GM19452 (cell line): ENCODE results near the gene TACC2.
"Not testable (repeated sequence)": the region's sequence is repeated elsewhere in the genome, so short reads cannot be mapped to it uniquely, and the experiment has no call there.

Experiments
- ATAC-seq: cut with Tn5 transposase; IDR thresholded peaks from one replicate; pipeline ENCODE4 v1.9.1; 2021; ENCODE audit not compliant: unreplicated experiment

Gene TACC2

DNA sequence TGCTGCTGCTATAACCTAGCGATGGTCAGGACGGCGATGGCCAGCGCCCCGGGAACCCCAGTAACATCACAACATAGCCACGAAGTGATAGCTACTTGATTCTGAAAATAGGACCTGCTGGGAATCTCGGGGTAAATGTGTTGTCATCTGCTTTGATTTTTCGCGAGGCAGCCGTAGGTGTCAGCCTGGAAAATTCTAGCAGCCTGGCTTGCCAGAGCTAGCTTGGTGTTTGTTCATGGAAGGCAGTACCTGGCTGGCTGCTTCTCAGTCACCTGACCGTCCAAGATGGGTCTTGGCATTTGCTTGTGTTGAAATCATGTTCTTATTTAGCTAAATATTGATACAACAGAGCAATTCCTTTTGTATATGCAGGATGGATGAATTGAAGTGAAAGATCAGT, 199.7 kb downstream of the TACC2 start:
- ATAC-seq = no peak

DNA sequence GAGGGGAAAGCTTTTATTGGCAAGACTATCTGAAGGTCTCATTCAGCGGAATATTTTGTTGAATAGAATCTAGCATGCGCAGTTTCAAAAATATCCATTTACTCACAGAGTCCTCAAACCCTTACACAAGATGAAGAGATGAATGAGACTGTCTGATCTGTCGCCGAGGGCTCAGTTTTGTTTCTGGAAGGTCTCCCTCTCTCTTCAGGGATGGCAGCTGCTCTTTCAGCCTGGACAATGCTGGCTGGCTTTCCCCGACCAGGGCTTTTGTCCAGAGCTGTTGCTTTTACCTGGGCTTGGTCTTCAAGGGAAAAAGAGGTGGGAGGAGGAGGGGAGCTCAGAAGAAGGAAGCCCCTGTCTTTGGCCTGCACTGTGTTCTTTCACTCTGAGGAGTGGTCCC, 200.2 kb downstream of the TACC2 start:
- ATAC-seq = no peak

DNA sequence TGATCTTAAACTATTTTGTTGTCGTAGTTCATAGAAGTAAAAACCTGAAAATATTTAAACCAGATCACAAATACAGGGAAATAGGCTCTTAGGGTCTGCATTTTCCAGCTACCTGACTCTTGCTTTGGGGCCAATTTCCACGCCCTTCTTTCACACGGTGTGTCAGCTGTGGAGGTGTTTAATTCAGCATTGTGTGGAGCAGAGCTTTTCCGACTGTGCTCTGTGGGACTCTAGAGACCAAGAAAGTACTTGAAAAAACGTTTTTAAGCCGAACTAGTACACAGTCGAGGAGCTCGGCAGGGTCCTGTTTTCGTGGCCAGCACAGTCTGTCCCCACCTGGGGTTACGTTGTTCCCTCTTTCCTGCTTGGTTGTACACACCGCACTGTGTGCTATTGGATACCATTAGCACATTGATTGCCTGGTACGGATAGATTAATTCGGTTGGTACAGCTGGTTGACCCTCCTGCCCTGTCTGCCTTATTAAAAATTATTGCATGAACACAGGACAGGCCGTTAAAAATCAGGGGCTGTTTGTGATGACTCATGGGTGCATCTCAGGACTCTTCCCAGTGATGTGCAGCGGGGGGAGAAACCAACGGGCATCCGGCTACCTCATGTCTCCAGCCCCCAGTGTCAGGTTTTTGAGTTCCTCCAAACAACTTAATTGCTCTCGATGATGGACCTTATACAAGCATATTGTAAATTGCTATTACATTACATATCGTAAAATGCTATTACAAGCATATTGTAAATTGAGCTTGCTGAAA, 201.4 kb downstream of the TACC2 start:
- ATAC-seq = no peak

GRCh38 chr10:122191936-122192541, 203.1 kb downstream of the TACC2 start:
- ATAC-seq = no peak

- ATAC-seq = no peak
Measured at GRCh38 chr10:122194251-122194650, 205.3 kb downstream of the TACC2 start.

- no peak for ATAC-seq
Measured at GRCh38 chr10:122196218-122196617, 207.3 kb downstream of the TACC2 start.

GRCh38 chr10:122197611-122198222, 208.8 kb downstream of the TACC2 start:
- no peak for ATAC-seq

DNA sequence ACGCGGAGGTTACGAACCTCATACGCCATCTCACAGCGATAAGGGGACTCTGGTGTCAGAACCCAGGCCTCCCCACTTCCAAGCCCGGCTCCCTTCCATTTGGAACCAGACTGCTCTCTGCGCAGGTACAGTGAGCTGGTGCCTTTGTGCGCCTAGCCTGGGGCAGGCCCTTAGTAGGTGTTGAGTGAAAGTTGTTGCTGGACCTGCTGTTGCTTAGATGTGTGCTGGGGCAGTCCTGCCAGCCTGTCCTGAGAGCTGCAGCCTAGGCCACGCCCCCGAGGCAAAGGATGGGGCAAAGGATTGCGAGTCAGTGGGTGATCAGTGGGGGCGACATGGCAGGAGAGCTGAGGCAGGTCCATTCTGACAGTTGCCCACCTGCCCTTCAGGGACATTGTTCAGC, 209.7 kb downstream of the TACC2 start:
- no peak for ATAC-seq

DNA sequence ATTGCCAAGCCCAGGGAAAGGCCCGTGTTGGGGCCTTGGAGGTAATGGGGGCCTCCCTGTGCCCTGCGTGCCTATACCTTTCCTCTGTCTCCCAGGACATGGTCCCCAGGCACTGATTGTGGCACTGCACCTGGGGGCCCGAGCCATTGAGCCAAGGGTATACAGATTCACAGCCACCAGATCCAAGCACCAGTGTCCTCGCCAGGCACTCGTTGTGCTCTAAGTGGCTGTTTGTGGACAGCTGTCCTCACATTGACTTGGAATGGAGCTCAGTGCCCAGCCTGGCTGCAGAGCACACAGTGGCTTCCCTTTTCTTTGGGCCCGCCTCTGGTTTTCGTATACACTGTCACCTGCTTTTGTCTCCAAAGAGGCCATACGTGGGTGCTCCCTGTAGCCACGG, 210.1 kb downstream of the TACC2 start:
- no peak for ATAC-seq

DNA sequence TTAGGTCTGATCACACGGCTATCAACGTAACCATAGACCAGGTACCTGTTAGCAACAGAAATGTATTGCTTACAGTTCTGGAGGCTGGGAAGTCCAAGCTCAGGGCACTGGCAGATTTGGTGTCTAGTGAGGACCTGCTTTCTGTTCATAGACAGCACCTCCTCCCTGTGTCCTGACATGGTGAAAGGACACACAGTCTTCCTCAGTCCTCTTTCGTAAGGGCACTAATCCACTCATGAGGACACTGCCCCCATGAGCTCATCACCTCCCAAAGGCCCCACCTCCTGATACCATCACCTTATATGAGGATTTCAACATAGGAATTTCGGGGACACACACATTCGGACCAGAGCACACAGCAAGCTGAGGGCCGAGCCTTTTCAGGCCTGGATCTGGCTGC, 210.7 kb downstream of the TACC2 start:
- ATAC-seq = no peak

- no peak for ATAC-seq
Measured at GRCh38 chr10:122201401-122201800, 212.4 kb downstream of the TACC2 start.

GRCh38 chr10:122203180-122203579, 214.2 kb downstream of the TACC2 start:
- not testable (repeated sequence) for ATAC-seq

DNA sequence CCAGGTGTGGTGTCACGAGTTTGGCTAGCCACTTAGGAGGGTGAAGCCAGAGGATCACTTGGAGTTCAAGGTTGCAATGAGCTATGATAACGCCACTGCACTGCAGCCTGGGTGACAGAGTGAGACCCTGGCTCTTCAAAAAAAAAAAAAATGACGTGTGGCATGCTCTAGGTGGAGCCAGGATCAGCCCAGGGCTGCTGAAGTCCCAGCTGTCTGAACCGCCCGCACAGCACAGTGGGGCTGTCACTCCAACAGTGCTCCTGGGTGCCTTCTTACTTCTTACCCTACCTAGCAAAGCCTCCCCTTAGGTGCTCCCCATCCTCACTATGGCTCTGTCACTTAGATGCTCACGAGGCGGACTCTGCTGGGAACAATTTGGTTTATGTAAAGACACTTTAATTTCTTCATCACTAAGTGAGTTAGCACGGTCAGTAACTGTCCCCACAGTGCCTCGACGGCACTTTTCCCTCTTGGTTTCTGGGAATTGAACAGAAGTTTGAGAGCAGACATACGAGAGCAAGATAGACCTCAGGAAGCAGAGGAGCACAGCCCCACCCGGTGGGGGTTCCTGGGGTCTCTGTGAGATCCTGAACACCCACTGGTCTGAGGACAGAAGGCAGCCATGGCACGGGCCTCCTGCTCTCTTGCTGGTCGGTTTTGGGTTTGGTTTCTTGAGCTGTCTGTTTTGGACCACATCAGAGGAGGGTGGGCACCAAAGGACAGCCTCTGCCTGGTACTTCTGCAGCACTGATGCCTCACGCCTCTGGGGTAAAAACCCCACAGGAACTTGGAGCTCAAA, 215.9 kb downstream of the TACC2 start:
- ATAC-seq = no peak

GRCh38 chr10:122206471-122207065, 217.6 kb downstream of the TACC2 start:
- ATAC-seq = no peak

GRCh38 chr10:122207163-122207562, 218.2 kb downstream of the TACC2 start:
- ATAC-seq = no peak

- no peak for ATAC-seq
Measured at GRCh38 chr10:122207596-122207995, 218.6 kb downstream of the TACC2 start.

DNA sequence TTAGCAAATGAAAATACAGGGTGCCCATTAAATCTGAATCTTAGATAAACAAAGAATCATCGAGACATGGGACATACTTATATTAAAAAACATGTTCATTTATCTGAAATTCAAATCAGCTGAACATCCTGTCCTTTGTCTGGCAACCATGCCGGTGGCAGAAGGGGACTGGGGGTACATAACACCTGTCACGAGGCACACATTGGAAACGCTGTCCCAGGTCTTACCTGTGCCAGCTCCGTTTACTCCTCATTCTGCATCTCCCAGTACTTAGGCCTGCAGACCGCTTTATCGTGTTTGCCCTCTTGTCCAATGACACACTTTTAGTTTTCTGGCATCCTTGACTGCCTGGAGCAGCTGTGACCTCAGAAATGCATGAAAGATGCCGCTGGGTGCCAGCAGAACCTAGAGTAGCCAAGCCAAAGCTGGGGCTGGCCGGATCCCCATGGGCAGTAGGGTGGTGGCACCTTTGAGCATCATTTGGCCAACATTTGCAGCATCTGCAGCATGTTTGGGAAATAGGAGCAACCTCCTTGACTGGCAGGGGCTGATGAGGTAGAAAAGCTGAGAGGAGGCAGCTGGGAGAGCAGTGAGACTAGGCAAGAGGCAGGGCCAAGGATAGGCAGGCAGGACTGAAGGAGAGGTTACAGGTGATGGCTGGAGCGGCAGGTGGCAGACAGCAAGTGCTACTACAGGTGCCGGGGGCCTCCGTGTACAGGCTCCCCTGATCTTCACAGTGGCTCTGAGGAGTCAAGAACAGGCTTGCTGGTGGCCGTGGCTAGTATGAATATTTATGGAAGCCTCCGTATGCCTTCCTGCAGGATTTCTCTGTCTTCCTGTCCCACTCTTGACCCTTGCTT, 219.8 kb downstream of the TACC2 start:
- ATAC-seq = no peak

DNA sequence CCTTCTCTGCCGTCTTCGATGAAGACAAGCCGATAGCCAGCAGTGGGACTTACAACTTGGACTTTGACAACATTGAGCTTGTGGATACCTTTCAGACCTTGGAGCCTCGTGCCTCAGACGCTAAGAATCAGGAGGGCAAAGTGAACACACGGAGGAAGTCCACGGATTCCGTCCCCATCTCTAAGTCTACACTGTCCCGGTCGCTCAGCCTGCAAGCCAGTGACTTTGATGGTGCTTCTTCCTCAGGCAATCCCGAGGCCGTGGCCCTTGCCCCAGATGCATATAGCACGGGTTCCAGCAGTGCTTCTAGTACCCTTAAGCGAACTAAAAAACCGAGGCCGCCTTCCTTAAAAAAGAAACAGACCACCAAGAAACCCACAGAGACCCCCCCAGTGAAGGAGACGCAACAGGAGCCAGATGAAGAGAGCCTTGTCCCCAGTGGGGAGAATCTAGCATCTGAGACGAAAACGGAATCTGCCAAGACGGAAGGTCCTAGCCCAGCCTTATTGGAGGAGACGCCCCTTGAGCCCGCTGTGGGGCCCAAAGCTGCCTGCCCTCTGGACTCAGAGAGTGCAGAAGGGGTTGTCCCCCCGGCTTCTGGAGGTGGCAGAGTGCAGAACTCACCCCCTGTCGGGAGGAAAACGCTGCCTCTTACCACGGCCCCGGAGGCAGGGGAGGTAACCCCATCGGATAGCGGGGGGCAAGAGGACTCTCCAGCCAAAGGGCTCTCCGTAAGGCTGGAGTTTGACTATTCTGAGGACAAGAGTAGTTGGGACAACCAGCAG, 221.7 kb downstream of the TACC2 start:
- ATAC-seq = no peak

GRCh38 chr10:122213364-122213763, 224.4 kb downstream of the TACC2 start:
- ATAC-seq = no peak
